ENCODE results near the gene ZNF750.

DNA sequence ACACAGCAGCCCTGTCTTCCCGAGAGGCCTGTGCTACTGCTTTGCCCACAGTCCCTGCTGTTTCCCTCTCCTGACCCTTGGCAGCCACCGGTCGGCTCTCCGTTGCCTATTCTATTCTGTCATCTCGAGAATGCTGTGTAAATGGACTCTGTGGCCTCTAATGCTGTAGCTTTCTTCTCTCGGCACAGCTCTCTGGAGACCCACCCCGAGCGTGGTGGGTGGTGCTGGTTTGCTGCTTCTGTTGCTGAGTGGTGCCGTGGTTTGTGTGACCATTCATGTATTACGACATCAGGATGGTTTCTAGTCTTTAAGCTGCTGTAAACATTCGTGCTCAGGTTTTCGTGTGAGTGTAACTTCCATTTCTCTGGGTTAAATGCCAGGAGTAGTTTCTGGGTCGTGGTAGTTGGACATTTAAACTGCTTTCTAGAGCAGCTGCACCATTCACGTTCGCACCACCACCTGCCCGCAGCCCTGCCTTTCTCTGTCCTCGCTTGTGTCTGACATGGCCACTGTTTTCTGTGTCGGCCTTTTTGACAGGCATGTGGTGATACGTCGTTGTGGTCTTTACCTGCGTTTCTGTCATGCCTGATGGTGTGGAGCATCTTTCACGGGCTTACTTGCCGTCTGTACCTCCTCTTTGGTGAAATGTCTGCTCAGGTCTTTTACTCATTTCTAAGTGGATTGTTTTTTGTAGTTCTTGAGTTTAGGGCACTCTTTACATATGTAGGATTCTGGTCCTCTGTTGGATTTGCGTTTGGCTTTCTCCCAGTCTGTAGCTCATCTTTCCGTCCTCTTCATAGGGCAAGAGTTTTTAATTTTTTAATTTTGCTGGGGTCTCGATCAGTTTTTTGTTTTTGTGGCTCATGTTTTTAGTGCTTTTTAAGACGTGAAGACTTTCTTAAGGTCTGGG lies 47.7 kb upstream of the ZNF750 start:
- no peak for TF ChIP-seq EZH2phosphoT487 (conservative IDR thresholded peaks at IDR 0.05; ENCODE audit: low read length)
- TF ChIP-seq, protein P1, sequence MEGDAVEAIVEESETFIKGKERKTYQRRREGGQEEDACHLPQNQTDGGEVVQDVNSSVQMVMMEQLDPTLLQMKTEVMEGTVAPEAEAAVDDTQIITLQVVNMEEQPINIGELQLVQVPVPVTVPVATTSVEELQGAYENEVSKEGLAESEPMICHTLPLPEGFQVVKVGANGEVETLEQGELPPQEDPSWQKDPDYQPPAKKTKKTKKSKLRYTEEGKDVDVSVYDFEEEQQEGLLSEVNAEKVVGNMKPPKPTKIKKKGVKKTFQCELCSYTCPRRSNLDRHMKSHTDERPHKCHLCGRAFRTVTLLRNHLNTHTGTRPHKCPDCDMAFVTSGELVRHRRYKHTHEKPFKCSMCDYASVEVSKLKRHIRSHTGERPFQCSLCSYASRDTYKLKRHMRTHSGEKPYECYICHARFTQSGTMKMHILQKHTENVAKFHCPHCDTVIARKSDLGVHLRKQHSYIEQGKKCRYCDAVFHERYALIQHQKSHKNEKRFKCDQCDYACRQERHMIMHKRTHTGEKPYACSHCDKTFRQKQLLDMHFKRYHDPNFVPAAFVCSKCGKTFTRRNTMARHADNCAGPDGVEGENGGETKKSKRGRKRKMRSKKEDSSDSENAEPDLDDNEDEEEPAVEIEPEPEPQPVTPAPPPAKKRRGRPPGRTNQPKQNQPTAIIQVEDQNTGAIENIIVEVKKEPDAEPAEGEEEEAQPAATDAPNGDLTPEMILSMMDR (IDR thresholded peaks at IDR 0.05; ENCODE audit: insufficient read depth, low read length, poor library complexity, severe bottlenecking) = no peak

Data from SU-DHL-6 (cell line).